ENCODE measurements around the gene KCNN3.

KCNN3 gene

DNA sequence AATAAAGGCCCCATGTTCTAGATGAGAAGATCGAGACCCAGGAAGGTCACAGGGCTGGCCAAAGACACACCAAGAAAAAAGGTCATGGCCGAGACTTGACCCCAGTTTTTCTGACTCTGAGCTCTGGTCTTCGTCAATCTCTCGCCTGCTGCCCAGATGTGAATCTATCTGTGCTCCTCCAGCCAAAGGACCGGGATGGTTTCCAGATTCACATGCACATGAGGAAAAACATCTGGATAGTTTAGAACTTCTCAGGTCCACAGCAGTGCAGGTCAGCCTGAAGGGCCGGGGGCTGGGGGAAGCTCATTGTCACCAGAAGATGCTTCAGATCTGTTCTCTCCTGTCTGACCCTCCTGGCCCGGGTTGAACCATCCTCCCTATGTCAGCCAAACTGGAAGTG is 49.0 kb downstream of the KCNN3 start:
- in situ Hi-C loops (cut with MboI; ENCODE audit: low sequenced_read_pairs), result no loop called here

DNA sequence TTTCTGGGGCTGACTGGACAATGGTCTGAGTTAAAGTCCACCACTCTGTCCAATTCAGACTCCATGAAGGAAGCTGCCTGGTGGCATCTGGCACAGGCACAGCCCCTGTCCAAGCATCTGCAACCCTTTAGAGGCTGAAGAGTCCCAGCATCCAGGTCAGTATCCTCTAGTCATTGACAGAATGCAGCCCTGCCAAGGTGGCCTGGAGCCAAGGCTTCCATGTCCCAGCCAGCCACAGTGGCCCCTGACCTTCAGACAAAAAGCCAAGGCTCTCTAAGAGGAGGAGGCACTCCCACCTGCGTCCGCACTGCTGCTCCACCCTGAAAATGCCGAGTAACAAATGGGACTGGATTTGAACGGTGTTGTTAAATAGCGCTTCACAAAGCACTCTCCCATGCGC is 49.4 kb downstream of the KCNN3 start:
- in situ Hi-C loops (cut with MboI; ENCODE audit: low sequenced_read_pairs), result no loop called here

DNA sequence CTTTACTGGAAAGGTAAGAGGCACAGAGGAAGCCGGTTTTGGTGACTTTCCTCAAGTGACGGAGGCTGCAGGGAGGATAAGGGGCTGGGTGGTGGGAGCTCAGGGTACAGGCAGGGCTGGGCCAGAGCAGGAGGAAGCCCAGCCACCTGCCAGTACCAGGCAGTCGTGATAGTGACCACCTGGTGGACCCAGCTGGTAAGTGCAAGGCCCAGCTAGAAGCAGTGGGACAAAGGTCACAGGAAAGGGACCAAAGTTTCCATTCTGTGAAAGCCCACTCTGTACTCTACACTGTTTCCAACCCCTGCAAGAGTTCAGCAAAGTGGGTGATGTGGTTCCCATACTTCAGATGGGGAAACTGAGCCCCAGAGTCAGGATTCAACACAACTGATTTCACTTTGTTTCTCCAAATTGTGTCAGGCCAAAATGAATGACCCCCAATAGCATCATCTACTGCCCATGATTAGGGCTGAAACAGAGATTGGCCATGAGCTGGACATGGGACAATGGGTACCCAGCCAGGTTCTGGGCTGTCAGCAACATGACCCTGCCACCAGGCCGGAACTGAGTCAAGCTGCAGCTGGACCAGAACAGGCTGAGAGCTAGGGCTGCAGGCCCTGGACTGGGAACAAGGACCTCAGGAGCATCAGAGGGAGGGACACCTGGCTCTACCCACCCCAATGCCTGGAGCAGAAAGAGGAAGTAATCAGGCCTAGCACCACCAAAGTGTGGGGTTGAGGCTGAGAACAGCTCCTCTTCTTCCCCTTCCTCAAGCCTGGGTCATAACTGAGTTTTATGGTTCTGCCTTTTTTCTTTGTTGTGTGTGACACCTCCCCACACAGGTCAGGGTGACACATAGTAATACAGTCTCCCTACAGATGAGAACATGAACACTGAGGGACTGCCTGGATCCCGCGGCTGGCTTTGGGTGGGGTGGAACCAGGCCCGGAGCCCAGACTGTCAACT is 50.2 kb downstream of the KCNN3 start:
- in situ Hi-C loops (cut with MboI; ENCODE audit: low sequenced_read_pairs), result no loop called here

DNA sequence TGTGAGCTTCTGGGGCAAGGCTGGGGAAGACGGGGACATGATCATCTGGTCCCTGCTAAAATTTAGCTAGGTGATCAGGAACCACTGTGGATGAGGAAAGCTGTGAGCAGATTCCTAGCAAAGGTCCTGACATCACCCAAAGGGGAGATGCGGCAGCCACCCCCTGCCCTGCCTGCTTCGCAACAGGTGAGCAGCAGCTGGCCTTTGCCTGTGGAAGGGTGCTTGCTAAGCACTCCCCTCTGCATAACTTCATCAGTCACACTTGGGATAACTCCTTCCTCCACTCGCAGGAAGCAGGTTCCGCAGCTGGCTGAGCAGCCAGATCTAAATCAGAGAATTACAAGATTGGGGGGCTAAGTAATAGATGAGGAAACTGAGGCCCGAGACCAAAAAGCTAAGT is 51.2 kb downstream of the KCNN3 start:
- in situ Hi-C loops (cut with MboI; ENCODE audit: low sequenced_read_pairs), result no loop called here

DNA sequence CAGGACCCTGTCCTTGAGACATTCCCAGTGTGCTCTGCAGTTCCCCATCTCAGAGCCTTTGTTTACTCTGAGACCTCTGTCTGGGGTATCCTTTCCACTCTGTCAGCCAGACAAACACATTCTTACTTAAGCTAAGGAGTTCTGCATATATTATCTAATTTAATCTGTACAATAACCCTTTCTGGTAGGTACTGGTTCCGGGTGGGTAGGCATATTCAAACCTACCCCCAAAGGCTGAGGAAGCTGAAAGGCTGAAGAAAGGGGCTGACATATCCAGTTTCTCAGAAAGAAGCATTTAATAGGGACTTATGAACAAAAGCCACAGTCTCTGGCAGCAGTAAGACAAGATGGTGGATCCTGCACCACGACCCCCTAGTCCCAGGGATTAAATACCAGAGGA is 53.1 kb downstream of the KCNN3 start:
- in situ Hi-C loops (cut with MboI; ENCODE audit: low sequenced_read_pairs), result no loop called here

DNA sequence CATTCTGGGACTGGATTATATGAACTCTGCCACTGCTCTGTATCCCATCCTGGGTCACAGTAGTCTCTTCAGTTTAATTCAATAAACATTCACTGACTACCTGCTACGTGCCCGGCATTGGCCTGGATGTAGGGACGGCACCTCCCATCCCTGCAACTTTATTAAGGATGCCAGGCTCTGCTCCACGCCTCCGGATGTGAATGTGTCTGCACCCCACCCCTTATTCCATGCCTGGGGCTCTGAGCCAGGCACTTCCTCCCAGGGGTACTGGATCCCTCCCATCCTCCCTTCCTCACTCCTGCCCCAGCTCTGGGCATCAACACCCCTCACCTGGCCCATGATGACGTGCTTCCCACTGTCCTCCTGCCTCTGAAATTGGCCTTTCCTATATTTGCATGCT is 53.7 kb downstream of the KCNN3 start:
- in situ Hi-C loops (cut with MboI; ENCODE audit: low sequenced_read_pairs), result no loop called here

DNA sequence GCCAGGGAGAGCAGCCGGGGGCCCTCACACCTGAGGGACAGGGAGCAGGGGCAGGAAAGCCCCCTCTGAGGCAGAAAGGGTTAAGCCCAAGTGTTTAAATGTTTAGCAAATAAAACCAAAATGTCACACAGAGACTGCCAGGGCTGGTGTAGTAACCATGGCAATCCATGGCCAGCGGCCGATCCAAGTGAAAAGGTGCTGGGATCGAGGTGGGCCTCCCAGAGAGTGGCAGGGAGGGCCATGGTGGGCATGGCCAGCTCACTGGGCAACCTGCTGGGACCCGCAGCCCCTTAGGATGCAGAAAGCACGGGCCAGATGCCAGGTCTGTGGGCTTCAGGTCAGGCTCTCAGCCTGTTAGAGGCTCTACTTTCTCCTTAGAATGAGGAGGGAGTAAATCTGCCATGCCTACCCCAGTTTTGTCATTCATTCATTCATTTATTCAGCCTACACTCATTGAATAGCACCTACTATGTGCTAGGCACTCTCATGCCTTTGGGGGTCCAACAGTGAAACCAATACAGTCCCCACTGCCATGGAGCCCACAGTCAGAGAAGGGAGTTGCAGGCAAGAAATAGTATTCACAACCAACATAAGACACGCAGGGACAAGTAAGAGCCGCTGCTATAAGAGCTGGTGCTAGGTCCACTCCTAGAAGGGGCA is 56.1 kb downstream of the KCNN3 start:
- in situ Hi-C loops (cut with MboI; ENCODE audit: low sequenced_read_pairs), result no loop called here

DNA sequence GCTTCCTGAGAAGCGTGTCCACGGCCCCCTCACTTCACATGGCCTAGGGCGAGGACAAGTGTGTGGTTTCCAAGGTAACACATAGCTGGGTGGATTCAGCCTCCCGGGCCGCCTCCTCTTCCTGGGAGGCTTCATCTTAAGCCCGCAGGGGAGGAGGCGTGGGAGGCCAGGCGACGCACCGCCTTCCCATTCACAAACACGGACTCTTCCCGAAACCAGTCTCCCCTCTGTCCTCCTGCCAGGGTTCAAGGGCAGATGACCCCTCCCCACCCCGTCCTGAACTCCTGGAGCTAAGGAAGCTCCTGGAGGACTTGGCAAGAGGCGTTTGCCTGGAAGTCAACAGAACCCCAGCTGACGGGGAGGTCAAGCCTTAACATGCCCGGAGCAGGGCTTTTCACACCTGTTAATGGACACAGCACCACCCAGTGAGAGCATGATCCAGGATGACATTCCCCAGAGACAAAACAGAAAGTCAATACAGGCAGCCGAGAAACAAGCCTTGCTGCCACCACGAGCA is 56.7 kb downstream of the KCNN3 start:
- in situ Hi-C loops (cut with MboI; ENCODE audit: low sequenced_read_pairs), result no loop called here

DNA sequence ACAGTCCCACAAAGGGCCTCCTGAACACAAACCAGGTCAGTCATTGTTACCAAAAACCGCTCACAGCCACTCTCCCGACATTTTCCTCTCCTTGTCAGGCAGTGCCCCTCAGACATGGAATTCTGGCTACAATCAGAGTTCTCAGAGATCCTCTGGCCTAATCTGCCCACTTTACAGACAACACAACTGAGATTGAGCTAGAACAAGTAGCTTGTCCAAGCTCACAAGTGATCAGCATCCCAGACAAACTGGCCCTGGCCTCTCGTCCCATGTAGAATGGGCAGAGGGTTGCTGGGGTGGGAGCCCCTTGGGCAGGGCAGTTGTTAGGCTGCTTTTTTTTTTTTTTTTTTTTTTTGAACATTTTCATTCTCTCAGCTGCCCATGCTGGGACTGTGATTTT is 57.2 kb downstream of the KCNN3 start:
- in situ Hi-C loops (cut with MboI; ENCODE audit: low sequenced_read_pairs), result no loop called here

DNA sequence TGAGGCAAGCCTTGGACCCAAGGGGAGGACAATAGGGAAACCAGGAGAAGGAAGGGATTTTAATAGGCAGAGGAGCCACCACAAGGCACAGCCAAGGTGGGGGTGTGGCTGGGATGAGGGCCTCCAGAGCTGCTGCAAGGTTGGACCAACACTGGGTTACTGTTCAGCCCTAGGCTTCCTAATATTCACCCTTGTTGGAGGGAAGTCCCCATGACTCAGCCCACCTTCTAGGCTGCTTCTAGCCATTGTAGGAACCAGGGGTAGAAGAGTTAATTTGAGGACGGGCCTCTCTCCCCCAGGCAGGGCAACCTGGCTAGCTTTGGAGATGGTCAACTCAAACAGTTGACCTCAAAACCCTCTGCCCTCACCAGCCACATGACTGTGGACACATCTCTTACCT is 59.5 kb downstream of the KCNN3 start:
- in situ Hi-C loops (cut with MboI; ENCODE audit: low sequenced_read_pairs), result no loop called here

DNA sequence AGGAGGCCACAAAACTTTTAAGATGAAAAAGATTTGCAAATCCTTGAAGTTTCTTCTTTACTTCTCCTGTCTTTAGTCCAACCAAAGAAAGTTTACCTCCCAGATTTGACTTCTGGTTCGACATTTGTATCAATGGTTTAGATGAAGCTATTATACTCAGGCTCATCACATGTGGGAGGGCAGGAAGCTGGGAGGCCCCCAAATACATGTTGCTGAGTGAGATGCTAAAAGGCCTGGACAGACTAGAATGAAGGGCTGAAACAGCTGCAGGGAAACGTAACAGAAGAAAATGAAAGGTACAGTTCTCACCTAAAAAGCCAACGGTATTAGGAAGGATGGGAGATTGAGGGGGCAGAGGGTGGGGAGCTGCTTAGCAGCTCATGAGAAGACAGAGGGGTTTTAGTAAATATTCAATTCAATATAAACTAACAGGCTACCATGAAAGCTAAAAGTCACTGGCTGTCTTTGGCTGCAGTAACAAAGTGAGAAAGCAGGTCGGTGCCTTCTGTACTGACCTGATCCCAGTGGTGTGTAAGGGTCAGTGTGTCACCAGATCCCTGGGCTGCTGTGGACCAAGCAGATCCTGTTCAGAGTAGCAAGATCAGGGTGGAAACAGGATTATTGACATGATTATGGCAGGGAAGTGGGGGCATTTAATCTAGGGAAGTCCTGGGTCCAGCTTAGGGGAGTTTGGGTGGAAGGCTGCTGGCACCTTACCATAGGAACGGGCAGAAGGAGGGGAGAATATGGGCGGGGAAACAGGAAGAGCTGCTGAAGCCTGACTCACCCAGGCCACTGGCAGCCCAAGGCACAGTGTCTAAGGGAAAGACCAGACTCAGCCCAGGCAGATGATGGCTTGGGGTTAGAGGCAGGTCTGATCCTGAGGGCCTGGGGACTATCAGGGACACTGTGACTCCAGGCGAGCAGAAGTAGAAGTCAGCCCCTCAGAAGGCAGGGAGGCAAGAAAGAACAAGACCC is 60.4 kb downstream of the KCNN3 start:
- in situ Hi-C loops (cut with MboI; ENCODE audit: low sequenced_read_pairs), result no loop called here

DNA sequence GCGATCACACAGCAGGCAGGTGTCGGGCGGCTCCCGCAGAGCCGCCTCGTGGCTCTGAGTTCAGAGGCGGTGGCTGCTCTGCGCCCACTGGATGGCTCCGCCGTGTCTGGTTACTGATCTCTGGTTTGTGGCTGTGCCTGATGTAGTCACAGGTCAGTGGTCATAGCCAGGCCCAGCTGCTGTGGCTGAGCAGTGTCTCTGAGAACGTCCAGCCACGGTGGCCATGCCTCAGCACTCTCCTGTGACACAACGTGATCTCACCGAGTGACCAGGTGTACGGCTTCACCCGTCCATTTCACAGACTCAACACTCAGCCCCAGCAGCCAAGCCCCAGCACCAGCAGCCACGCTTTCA is 61.2 kb downstream of the KCNN3 start:
- in situ Hi-C loops (cut with MboI; ENCODE audit: low sequenced_read_pairs), result no loop called here

DNA sequence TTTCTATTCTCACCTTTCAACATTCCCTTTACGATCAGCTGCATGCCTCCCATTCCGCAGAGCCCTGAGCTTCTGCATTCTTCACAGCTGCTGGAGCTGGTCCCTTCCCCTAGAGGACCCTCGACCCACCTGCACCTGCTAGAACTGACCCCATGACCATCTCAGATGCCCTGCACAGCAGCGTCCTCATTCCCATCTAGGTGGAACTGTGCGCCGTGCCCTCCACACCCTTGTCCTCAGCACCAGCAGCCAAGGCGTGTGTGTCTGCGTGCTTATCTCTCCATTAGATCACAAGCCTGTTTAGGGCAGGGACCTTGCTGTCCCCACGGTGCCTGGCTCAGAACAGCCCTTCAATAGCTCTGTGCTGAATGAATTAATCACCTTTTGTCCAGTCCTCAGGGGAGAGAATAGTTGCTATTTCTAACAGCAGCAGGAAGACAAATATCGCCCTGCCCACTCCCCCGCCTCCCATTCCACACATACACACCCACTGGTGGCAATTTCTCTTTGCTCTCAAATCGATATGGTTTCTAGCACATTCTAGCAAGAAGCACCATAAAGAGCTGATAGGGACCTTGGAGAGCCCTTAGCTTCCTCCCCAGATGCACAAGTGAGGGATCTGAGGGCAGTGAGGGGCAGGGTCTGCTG is 61.7 kb downstream of the KCNN3 start:
- in situ Hi-C loops (cut with MboI; ENCODE audit: low sequenced_read_pairs), result no loop called here

DNA sequence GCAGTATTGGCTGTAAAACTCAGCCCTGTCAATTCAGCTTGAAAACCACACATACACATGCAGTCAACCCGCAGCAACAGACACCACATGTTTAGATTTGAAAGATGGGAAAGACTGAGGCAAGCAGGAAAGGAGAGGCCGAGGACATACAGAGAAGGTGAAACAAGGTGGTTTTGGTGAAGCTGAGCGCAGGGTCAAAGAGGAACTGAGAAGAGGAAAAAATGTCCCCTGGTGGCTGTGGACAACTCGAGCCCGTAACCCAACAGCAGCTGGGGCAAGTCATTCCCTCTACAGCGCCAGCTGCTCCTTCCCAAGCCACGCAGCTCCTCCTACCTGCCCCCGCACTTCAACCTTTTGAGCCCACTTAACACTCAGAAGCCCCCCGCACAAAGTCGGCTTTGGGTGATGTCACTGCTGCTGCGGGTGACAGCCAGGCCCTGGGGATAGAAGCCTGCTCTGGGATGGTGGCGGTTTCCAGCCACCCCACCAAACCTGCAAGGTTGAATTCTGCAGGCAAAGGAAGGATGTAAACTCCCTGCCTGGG is 63.0 kb downstream of the KCNN3 start:
- in situ Hi-C loops (cut with MboI; ENCODE audit: low sequenced_read_pairs), result no loop called here

DNA sequence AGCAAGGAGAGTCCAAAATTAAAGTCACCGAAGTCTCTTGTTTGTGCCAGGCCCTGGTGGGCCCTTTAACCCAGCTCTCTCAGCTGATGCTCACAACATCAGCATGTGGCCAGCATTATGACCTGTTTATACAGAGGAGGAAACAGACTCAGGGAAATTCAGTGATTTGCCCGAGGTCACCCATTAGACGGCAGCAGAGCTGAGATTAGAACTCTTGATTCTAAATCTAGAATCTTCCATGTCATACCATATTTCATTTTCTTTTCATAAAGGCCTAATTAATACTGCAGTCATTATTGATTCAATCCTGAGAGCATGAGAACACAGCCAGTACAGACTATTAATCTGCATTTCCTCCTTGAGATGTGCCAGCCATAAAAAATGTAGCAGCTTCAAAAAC is 63.7 kb downstream of the KCNN3 start:
- in situ Hi-C loops (cut with MboI; ENCODE audit: low sequenced_read_pairs), result no loop called here

DNA sequence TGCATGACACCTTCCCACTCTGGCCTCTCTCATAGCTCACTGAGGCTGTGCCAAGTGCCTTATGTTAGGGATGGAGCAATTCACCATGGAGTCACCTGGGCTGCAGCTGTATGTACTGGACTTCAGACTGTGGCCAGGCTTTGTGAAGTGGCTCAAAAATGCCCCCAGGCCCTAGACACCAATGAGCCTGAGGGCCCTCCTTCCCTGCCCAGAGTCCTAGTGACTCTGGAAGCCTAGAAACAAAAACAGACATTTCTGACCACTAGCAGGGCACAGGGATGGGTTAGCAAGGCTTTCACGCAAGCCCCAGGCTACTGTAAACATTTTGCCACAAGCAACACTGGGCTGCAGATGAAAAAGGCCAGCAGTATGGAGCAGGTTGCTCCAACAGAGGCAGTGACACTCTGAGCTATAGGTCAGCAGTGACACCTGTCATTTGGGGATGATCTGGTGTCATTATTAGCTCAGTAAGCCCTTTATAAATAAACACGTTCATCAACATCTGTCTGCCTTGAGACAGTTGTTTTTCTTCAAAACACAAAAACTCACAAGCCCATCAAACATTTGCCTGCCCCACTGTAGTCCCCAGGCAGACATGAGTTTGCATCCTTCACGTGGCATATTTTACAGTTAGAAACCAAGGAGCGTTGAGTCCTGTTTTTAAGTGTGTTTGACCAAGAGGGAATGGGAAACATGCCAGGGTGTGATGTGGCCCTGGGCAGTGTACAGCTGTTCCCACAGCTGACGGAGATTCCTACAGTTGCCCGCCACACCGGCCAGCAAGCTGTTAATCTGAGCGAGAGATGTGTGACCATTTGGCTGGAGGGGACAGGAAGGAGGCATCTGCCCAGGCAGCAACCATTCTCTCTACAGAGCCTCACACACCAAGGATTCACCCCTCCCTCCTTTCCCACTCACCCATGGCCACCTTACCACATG is 66.8 kb downstream of the KCNN3 start:
- in situ Hi-C loops (cut with MboI; ENCODE audit: low sequenced_read_pairs), result no loop called here

DNA sequence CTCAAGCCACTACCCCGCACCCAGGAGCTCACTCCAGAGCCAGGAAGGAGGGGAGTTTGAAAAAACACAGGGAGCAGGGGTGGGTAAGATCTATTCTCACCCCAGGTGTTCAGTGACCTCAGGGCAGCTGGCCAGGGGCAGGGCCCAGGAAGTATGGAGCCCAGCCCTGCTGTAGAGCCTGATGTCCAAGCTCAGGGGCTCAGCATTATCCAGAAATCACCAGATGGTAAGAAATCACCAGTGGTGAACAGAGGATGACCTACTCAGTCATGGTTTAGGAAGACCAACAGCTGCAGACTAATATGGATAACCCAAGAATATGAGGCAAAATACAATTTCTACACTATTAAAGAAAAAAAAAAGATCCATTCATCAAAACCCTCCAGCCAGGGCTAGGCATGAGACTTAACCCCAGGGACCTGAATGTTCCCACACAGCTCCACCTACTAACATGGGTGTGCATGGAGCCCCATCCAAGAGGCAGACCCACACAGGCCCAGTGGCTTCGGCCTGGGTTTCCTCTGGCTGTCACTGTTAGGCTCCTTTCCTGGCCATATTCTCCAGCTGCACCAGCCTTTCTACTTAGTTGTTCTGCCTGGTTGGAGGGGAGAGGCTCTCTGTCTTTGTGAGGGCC is 67.6 kb downstream of the KCNN3 start:
- in situ Hi-C loops (cut with MboI; ENCODE audit: low sequenced_read_pairs), result no loop called here

DNA sequence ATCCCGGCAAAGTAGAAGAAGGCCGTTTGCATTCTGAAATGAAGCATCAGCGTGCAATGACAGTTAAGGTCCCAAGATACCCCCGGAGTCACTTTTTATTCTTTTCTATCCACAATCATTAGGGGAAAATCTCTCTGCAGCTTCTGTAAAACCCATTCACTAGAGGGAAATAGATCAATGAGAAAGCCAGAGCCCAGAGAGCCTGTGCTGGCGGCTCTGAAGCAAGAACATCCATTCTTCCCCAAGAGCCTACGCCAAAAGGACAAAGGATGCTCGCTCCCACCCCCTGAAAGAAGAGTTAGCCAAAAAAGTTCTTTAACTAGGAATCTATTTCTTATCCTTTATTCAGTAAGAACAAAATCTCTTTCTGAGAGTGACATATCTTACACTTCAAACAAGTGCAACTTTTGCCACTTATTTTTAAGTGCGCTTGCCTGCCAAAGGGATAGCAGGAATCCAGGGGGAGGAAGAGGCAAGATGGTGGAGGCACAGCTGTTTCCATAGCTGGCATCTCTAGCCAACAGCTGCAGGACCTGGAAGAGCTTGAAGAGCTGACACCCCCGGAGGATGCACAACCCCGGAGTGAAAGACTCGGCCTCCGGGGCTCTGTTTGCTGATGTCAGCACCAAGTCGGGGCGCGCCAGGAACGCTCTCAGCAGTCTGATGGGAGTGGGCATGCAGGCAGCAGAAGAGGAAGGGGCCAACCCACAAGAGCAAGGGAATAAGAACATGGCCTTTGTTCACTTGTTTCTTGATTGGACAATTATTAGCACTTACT is 68.7 kb downstream of the KCNN3 start:
- in situ Hi-C loops (cut with MboI; ENCODE audit: low sequenced_read_pairs), result no loop called here
